ENCODE measurements around the gene DCAKD.

DNA sequence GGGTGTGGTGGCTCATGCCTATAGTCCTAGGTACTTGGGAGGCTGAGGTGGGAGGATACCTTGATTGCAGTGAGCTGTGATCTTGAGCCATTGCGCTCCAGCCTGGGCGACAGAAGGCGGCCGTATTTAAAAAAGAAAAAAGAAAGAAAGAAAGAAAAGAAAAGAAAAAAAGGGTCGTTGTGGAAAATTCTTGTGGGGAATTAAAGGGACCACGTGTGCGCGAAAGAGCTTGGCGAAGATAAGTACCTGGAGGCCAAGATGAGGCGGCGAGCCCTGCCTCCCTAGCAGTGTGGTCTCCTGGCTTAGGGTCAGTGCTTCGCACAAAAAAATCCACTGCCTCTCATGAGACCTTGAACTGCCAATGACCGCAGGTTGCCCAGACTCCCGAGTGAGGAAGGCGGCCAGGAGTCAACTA is 9.0 kb upstream of the DCAKD start:
- TF ChIP-seq, protein P1, sequence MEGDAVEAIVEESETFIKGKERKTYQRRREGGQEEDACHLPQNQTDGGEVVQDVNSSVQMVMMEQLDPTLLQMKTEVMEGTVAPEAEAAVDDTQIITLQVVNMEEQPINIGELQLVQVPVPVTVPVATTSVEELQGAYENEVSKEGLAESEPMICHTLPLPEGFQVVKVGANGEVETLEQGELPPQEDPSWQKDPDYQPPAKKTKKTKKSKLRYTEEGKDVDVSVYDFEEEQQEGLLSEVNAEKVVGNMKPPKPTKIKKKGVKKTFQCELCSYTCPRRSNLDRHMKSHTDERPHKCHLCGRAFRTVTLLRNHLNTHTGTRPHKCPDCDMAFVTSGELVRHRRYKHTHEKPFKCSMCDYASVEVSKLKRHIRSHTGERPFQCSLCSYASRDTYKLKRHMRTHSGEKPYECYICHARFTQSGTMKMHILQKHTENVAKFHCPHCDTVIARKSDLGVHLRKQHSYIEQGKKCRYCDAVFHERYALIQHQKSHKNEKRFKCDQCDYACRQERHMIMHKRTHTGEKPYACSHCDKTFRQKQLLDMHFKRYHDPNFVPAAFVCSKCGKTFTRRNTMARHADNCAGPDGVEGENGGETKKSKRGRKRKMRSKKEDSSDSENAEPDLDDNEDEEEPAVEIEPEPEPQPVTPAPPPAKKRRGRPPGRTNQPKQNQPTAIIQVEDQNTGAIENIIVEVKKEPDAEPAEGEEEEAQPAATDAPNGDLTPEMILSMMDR (IDR thresholded peaks at IDR 0.05), result no peak
- TF ChIP-seq POLR2AphosphoS5 (IDR thresholded peaks at IDR 0.05), result no peak
